Measurements from ENCODE around the gene CXCL13. TPM values are rescaled to one million over a fixed set of nuclear protein-coding genes. Genes with fewer than 3 reads are reported as not detected.

Gene CXCL13
- total and polyA plus RNA-seq, 2 of the 13 experiments (the other 11 are each of a cell fraction or from before 2014, with no cell fraction given), result not detected

GRCh38 chr4:77595364-77595973 is 10.2 kb upstream of the CXCL13 start:
- no peak for ATAC-seq
- no peak overlapping the region for H3K9ac ChIP-seq (ENCODE audit: insufficient read depth, low read depth, low read length)
- H3K9me3 ChIP-seq (ENCODE audit: low read length), result no peaks in the 10 kb centered on the region
- intact Hi-C loops (cut with micrococcal nuclease; ENCODE audit: unreplicated experiment), result no loop called here
- TF ChIP-seq SMC3 (IDR thresholded peaks at IDR 0.05; ENCODE audit: low read length) (no peak), TEAD3 (CRISPR knock-in tag; optimal IDR thresholded peaks at IDR 0.05; ENCODE audit: borderline replicate concordance) (no peak), ZBTB1 (CRISPR knock-in tag; IDR thresholded peaks at IDR 0.05; ENCODE audit: borderline replicate concordance) (no peak), ZNF260 (CRISPR knock-in tag; IDR thresholded peaks at IDR 0.05; ENCODE audit: borderline replicate concordance, low read depth) (no peak), UBTF (CRISPR knock-in tag; IDR thresholded peaks at IDR 0.05) (no peak)
- TF ChIP-seq, protein P1, sequence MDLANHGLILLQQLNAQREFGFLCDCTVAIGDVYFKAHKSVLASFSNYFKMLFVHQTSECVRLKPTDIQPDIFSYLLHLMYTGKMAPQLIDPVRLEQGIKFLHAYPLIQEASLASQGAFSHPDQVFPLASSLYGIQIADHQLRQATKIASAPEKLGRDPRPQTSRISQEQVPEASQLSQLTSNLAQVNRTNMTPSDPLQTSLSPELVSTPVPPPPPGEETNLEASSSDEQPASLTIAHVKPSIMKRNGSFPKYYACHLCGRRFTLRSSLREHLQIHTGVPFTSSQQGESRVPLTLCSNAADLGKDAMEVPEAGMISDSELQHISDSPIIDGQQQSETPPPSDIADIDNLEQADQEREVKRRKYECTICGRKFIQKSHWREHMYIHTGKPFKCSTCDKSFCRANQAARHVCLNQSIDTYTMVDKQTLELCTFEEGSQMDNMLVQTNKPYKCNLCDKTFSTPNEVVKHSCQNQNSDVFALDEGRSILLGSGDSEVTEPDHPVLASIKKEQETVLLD (CRISPR knock-in tag; IDR thresholded peaks at IDR 0.05; ENCODE audit: low read depth), result no peak
- no peak overlapping the region for H3K4me3 ChIP-seq (replicated peaks in 1 of 3; ENCODE audit: insufficient read depth in 1 of 3, low read depth in 2 of 3, low read length in 3 of 3)
- no peak overlapping the region for H2AFZ ChIP-seq (ENCODE audit: low read length)
- in situ Hi-C loops (cut with HindIII; ENCODE audit: extremely low pct_ligation_motif_present, low pct_unique_long_range_greater_than_20kb), result loop anchor here (10.0 kb wide), 1 partner anchor 211 kb away; no protein-coding TSS in a partner anchor
- H3K36me3 ChIP-seq (replicated peaks in 1 of 2; ENCODE audit: control insufficient read depth in 1 of 2, insufficient read depth in 2 of 2, low read length in 2 of 2), result no peaks in the 10 kb centered on the region
- DNase-seq (ENCODE audit: low spot score), result no peak
- no peak for FAIRE-seq
- 0% methylated on average over 4 of the region's 4 CpGs for WGBS (ENCODE audit: low lambda C conversion rate)
- no peaks in the 10 kb centered on the region for H4K20me1 ChIP-seq (ENCODE audit: insufficient read depth, low read length)
- no TSS peak for BruUV-seq (replicated peaks)
- CTCF ChIA-PET (ENCODE audit: low intra/inter-chr PET ratio, low total read pairs), result no interaction called here
- no peaks in the 10 kb centered on the region for H3K79me2 ChIP-seq (ENCODE audit: insufficient read depth, low read length)
- H3K4me1 ChIP-seq (ENCODE audit: insufficient read depth, low read length), result no peaks in the 10 kb centered on the region
- no peak overlapping the region for H3K4me2 ChIP-seq (ENCODE audit: low read depth, low read length)
- H3K27me3 ChIP-seq (ENCODE audit: control insufficient read depth in 1 of 2, insufficient read depth in 2 of 2, low read length in 2 of 2), result no peaks in the 10 kb centered on the region
- H3K27ac ChIP-seq (ENCODE audit: extremely low read length, insufficient read depth, low read length), result no peak overlapping the region
- POLR2A ChIA-PET, result no interaction called here
